ENCODE measurements around the gene PPFIBP2.

The PPFIBP2 gene

DNA sequence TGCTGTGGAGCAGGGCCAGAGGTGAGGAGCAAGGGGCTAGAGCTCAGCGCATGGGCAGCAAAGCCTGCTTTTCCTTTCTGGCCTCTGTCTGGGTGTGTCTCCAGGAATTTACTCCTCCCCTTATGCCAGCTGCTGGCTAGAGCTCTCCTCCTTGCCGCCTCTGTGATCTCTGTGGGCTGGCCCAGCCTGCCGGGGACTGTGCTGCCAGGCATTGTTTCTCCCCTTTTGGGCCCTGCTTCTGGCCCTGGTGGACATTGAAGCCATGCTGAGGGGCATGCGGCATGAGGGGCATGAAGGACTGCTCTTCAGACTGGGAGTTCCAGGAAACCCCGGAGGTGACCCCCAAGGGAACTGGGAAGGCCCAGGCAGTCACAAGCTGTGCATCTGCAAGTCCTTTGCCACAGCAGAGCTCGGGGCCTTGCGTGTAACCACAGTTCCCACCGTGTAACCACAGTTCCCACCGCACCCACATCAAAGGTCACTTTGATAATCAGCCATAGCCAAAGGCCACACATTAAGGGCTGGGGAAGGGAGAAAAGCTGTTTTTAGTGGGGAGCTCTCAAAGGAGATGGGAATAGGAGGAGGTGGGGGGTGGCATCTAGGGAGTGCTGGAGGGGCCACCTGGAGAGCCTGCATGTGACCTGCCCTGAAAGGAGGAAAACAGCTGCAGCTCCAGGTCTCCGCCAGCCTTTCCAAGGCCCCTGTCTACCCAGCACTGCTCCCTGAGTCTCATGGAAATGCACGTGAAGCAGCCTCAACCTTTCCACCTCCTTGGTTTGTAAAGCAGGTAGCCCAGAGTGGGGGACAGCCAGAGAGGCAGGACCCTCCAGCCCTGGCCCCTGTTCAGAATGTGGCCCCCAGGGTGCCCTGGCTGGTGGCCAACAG is 62.3 kb downstream of the PPFIBP2 start:
- FAIRE-seq (no peak), DNase-seq (ENCODE audit: insufficient read length, low spot score) (no peak)

DNA sequence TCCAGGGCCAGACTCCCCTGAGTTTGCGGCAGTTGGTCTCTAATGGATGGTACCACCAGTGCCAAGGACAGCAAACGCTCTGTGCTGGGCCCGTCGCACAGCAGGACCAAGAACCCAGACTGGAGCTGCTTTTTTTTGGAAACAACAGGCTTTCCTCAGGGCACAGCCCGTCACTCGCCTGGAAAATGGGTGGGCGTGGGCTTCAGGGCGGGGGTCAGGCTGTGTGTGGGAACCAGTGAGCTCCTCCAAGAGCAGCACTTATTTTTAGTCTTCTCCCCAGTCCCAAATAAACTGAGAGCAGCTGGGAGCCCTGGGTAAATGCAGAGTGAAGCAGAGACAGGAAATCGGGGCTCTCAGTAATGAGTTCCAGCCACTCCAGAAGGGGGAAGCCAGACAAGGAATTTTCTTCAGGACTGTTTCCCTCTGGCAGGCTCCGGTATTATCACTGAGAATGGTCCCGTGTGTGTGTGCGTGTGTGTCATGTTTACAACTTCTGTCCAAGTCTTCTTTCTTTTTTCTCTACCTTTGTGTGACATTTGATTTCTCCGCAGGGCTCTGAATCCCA is 63.0 kb downstream of the PPFIBP2 start:
- FAIRE-seq (no peak), DNase-seq (ENCODE audit: insufficient read length, low spot score) (no peak)

DNA sequence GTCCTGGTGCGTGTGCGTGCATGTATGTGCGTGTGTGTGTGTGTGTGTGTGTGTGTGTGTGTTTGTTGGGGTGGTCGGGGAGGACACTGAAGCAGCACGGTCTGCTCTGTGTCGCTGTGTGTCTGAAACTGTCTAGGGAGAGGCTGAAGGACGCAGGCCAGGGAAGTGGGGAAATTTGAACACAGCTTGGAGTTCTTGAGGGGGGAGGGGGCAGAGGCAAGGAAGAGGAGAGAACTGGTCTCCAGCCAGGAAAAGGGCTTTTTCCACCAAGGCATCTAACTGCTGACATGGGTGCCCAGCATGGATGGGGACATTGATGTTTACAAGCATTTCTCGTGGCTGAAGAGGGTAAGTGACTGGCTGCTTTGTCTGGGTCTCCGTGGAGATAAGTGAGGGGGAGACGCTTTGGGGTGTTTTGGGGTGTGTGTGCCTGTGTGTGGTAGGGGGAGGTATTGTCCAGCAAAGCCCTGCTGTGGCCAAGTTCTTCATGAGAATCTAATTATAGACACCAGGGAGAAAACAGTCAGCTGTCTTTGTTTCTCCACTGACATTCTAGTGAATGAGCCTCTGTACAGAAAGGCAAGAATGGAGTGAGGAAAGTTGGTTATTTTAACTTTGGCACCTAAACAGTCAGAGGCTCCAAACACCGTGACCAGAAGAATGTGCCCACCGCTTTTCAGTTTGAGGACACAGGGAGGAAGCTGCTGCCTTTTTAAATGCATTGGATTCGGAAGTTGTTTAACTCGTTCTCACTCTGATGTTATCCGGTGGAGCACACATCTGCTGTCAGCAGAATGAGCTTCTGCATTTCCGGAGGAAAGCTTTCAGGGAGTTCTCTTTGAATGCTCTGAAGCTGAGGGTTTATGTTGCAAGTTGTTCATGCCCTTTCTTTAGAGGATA is 63.7 kb downstream of the PPFIBP2 start:
- FAIRE-seq (peak; percentile 80), DNase-seq (ENCODE audit: insufficient read length, low spot score) (no peak)

DNA sequence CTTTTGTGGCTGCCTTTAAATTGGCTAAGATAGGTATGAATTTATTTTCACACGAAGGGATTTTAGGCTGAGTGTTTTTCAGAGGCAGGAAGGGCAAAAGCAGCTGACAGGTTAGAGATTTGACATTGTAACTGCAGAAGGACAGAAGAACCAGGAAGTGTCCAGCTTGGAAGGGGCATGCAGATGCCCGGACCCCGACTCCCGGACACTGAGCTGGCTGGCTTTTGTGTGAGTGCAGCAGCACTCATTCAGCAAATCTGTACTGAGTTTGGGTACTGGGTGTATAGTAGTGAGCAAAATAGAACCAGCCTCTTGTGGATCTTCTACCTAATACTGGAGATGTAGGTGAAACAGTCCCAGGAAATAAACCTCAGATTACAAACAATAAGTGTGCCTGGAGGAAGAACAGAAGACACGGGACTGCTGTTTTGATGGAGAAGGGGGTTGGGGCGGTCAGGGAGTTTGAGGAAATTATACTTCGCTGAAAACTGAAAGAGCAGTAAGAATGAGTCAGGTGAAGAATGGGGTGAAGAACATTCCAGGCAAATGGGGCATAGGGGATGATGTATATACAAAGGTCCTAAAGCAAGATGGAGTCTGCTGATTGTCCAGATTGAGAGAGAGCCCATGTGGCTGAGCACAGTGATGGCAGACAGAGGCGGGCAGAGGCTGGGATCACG is 64.6 kb downstream of the PPFIBP2 start:
- FAIRE-seq (peak; percentile 4), DNase-seq (ENCODE audit: insufficient read length, low spot score) (no peak)

DNA sequence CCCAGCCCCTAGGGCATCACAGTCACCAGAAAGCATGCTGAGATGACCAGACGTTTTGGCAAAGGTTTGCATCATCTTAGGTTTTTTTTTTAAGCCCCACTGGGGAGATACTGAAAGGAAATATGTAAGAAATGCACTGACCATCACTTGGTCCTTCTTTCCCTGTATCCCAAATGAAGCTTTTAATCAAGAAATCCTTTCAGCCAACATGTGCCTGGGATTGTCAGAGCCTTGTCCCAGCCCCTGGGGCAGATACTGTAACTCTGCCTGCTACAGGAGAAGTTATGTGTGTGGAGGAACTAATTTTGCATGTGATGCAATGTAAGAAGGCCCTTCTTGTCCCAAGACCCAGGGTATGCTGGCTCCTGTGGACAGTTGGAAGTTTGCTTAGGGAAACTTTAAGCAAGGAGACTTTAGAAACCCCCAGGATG is 65.6 kb downstream of the PPFIBP2 start:
- FAIRE-seq = peak; percentile 70
- no peak for DNase-seq (ENCODE audit: insufficient read length, low spot score)

DNA sequence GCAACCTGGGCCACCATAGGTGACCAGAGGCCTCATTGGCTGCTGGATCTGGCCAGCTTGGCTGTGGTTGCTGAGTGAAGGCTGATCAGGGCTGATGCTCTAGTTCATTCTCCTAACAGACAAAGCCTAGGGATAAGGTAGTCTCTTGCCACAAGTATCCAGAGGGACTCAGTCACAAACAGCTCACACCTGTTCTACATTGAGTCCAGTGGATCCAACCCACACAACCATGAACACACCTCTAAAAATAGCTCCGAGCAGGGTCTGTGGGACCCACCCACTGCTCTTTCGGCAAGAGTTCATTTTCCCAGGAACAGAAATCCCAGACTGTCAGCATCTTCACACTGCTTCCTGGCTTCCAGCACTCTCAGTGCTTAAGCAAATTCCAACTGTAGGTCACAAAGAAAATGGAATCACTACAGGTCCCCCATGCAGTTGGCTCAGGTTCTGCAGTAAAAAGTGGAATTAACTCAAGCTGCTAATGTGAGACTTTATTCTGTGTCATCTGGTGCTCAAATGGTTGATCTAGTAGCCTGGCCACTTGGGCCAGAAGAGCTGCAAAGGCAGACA is 67.3 kb downstream of the PPFIBP2 start:
- no peak for FAIRE-seq
- no peak for DNase-seq (ENCODE audit: insufficient read length, low spot score)

DNA sequence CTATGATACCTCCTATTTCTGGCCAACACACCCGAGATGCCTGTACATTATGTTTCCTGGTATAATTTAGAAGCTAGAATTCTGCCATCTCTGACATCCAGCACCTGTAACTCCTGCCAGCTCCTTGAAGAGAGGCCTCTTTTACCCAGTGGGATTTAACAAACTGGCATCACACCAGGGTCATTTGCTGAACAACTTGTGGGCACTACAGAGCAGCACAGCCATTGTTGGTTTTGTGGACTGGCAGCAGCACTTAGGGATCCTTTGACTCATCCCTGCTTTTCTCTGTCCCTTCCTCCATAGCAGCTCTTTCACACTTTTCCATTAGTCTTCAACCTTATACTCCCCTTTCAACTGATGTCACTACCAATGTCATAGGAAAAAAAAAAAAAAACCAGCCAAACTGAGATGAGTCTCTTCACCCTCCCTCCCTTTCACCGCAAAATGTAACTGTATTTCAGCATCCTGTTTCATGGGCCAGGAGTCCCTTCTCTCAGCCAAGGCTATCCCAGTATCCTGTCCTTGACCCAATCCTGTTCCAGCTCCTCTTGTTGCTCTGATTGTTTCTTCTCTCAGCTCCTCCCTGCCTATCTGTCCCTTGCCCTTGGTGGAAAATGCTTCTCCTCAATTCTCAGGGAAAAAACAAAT is 68.7 kb downstream of the PPFIBP2 start:
- FAIRE-seq = no peak

DNA sequence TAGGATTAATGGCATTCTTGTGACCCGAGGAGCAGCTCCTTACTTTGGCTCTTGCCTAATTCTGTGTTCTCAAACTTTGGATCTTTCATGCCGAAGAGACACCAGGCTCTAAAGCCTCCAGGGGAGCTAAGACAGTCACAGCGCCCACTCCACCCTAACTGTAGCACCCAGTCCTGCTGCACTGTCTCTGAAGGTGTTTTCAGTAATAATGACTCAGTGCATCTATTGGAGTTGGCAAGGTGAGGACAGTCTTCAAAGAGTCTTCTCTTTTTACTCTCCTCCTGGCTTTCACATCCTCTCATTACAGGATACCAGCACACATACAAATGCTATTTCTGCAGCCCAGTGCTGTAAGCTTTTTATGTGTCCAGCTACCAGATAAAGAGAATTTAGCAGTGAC is 69.4 kb downstream of the PPFIBP2 start:
- no peak for DNase-seq (ENCODE audit: insufficient read length, low spot score)
- no peak for FAIRE-seq

More for the DNA sequence above, 68.7 kb downstream of the PPFIBP2 start:
- DNase-seq (ENCODE audit: insufficient read length, low spot score) = no peak

DNA sequence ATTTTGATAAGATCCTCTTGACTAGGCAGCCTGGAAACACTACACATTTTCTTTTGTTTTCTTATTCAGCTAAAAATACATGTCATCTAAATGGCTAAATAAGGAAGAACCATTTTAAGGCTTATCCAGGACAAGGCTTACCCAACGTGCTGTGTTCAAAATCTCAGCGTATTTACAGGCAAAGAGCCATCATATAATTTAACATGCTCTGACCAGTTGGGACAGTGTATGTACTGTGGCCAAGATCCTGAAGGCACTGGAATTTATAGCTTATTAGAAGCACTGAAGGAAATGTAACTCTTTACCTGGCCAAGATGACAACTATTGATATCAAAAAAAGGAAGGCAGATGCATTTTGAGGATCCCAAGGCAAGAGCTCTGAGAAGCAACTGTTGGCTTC is 71.1 kb downstream of the PPFIBP2 start:
- DNase-seq (ENCODE audit: insufficient read length, low spot score) = no peak
- FAIRE-seq = no peak

DNA sequence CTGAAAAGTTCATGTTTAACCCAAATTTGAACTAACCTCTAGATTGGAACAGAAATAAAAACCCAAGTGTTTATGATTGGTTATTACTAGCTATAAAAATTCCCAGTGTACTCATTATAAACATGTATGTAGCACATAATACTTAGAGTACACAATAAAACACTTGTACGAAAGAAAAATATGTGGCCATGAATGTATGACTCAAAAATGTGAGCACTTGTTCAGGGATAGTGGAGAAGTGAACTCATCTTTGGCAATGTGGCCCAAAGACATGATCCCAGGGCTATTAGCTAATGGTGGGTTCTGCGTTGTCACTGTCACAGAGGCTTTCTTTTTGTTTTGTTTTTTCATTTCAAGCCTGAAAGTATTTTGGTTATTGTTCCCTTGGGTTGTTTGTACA is 72.0 kb downstream of the PPFIBP2 start:
- no peak for FAIRE-seq
- DNase-seq (ENCODE audit: insufficient read length, low spot score) = no peak

DNA sequence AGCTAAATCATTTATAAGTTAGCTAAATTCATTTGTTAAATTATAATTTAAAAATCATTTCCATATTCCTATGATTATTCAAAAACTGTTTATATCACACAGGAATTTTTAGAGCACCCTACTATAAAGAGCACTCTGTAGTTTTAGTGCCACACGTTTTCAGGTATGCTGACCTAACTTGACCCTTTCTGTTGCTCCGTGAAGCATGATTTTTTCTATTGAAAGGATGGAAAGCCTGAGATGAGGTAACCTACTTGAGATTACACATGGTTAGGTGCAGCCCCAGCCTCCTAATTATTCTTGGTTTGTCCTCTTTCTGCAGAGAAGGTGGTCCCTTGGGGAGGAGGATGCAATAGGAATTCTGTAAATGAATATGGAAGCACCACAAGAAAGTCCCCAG is 72.6 kb downstream of the PPFIBP2 start:
- FAIRE-seq (no peak), DNase-seq (ENCODE audit: insufficient read length, low spot score) (no peak)

DNA sequence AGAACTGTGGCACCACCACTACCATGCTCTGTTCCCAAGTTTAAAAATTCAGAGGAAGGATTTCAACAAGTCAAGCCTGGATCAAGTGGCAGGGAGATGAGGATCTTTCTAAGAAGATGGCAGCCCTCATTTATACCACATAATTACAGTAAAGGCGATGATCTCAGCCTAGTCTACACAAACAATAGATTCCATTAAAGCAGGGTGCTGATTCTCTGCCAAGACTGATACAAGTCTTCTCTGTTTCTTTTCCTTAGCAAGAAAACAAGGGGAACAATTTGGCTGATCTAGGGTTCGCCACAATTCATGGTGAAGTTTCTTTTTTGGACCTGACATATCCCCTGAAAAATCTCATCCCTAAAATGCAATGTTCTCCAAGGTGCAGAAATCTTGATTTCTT is 73.9 kb downstream of the PPFIBP2 start:
- DNase-seq (ENCODE audit: insufficient read length, low spot score) = no peak
- FAIRE-seq = no peak

DNA sequence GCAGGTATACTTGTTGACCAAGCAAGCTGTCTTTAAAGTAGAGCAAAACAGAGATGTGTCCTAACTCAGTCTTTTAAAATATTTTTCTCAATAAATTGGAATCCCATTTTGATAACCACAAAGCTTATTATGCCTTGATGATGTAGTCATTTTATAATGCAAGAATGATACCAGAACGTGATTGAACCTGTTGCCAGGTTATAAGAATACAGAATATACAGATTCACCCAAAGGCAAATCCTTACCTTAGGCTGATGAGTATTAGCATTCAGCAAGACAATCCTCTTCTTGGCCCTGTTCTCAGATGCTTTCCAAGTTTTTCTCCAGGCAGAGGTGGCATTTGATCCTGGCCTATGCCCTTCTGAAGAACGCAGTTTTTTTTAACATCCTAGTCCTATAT is 76.1 kb downstream of the PPFIBP2 start:
- FAIRE-seq = no peak
- no peak for DNase-seq (ENCODE audit: insufficient read length, low spot score)

DNA sequence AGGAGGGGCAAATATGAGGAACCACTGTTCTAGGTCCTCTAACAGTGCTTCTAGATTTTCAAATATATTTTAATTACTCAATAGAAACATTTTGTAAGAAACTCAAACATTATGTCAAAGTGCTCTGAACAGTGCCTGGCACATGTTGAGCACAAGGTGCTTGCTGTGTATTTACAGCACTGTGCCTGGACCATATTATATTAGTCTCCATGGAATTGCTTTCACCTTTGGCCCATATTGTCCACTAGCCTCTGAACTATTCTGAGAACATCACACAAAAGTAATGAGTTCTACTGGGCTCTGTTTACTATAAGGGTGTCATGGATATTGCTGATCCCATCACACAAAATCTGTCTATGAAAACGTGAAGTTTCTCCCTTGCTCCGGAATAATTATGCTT is 76.7 kb downstream of the PPFIBP2 start:
- no peak for DNase-seq (ENCODE audit: insufficient read length, low spot score)
- no peak for FAIRE-seq

DNA sequence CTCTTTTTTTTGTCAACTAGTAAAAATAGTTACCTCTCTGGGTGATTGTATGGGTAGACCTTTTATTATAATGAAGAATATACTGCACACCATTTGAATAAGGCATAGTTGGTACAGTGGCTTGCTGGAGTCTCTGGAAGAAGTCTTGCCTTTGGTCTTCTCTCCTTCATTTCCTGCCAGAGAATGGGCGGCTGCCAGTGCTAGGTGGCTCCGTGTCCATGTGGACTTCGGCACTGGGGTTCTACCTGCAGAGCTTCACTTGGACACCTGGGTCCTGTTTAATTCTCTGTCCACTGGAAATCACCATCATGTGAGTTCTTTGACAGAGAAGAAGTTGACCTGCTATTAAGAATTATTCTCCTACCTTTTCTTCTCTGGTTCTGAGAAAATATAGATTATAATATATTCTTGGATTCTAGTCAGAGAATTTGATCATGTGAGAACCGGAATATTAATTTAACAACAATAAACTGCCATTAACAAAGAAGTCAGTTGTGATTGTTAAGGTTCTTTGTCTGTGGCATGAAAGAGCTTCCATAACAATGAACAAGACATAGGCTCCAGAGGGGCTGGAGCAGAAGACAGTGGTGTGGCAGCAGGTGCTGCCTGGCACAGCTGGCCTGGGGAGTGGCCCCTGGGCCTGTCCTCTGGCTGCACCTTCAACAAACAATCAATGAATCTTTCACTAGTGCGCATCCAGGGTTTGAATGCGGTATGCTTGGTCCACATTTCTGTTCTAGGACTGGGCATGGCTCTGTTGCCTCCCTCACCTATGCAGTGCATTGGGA is 77.5 kb downstream of the PPFIBP2 start:
- no peak for FAIRE-seq
- DNase-seq (ENCODE audit: insufficient read length, low spot score) = no peak

DNA sequence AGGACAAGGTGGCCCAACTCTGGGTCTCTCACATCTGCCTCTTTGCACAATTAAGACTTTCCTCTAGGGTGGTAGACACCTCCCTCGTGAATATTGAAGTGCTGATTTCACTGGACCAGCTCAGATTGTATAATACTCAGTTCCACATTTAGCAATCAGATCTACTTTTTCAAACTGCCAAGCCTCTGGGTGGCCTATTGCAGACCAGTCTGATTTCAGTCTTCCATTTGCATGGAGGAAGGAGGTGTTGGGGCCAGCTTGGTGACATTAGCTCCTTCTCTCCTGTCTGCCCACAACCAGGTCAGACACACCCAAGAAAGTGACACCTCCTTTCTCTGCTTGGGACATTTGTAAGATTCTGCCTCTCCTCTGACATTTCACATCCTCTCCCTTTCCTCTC is 78.2 kb downstream of the PPFIBP2 start:
- FAIRE-seq (no peak), DNase-seq (ENCODE audit: insufficient read length, low spot score) (no peak)

DNA sequence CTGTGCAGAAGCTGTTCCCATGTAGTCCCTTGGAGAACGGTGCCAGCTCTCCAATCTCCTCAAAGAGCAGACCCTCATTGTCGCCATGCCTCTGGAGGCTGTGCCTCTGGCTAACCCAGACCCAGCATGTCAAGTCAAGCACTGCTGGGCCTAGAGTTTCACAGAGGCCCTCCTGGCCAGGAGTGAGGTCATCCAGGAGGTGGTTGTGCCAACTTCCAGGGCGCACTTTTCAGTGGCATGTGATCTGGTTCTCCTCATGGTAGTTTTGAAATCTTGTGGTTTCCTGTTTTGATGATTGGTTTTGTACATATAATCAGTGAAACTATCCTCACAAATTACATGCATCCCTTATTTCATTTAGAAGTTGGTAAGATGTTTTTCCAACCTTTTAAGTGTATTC is 78.9 kb downstream of the PPFIBP2 start:
- DNase-seq (ENCODE audit: insufficient read length, low spot score) (no peak), FAIRE-seq (no peak)

DNA sequence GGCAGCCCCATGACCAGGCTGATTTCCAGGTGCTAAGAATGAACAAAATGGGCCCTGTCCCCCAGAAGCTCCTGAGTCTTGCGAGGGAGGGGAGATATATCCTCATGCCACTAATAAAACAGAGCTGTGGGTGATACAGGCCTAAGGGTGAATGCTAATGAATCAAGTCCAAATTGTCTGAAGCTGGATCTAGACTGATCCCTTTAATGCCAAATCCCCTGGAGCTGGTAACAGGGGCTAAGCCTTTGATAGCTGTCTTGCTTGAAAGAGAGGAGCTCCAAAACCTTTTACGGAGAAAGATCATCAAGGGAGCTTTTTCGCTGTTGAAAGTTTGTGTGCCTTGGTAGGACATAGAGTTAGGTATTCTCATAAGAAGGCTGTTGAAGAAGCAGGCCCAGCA is 79.7 kb downstream of the PPFIBP2 start:
- DNase-seq (ENCODE audit: insufficient read length, low spot score) = no peak
- no peak for FAIRE-seq

Measured in GM19239 (cell line).